ENCODE measurements around the gene PID1.
"Not testable (repeated sequence)": the region's sequence is repeated elsewhere in the genome, so short reads cannot be mapped to it uniquely, and the experiment has no call there.

Gene PID1

DNA sequence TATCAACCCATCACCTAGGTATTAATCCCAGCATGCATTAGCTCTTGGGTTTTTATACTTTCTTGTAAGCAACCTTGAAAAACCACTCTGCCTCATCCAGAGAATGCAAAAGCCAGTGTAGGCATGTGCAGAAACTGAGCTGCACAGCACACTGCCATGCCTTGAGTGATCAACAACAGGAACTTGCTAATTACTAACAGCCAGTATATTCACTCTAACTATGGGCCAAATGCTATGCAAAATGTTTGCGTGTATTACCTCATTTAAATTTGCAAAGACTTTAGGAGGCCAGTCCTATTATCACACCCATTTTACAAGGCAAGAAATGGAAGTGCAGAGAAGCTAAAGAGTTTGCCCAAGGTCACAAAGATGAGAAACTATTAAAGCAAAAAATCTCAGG, 169.8 kb downstream of the PID1 start:
- DNase-seq, result no peak

DNA sequence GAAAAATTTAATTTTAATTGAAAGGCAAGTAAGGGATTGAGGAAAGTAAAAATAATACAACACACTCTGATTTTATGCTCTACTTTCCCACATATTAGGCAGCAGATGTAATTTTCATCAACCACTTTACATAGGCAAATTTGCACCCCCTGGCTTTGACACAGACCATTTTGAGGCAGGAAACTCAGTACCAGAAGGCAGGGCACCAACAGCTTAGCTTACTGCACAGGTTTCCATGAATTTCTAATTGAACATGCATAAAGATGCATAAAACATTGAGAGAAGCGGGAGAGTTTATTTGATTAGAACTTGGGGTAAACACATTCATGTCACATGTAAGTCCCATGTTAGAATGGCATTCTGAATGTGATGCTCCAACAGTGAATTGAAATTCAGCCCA, 171.9 kb downstream of the PID1 start:
- DNase-seq, result no peak

- no peak for DNase-seq
Measured at GRCh38 chr2:229098801-229099200, 172.3 kb downstream of the PID1 start.

DNA sequence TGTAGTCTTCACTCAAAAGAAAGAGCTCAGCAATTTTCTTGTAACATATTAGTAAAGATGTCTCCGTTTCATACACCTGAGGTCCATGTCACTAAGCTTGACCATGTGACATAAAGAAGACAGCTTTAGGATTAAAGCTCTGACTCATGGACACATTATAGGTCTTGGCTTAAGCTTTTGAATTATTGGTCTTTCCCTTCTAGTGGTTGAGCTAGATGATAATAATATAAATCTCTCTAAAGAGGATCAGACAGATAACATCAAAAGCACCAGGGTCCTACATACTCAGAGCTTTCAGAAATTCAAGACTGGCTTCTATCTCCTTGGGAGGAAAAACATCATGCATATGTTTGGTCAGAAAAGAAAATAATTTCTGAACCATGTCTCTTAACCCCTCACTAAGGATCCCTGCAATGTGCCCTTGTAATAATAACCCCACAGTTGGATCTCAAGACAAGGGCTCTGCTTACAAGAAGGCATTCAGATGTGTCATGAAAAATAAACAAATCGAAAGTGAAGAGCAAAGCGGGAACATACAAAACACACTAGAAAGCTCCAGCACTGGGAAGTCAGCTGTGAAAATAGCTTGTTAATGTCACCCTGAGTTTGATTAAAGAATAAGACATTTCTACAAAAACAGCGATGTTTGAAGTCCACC, 174.5 kb downstream of the PID1 start:
- peak; percentile 36 for DNase-seq

DNA sequence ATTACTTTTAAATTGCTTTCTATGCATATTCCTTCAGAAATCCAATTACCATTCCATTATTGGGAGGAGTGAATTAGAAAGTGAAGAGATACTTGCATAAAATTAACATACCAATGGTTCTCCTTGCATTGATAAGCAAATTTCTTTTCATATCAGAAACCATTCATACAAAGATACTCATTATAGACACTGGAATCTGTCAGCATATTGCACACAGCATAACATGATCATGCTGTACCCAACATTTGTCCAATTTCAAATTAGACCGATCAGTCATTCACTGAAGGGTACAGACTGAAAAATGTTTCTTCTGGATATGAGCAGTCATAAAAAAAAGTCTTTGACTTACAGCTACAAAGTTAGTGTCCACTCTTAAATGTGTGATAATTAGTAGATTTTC, 175.6 kb downstream of the PID1 start:
- no peak for DNase-seq

- DNase-seq, result no peak
Measured at GRCh38 chr2:229090225-229090624, 180.9 kb downstream of the PID1 start.

DNA sequence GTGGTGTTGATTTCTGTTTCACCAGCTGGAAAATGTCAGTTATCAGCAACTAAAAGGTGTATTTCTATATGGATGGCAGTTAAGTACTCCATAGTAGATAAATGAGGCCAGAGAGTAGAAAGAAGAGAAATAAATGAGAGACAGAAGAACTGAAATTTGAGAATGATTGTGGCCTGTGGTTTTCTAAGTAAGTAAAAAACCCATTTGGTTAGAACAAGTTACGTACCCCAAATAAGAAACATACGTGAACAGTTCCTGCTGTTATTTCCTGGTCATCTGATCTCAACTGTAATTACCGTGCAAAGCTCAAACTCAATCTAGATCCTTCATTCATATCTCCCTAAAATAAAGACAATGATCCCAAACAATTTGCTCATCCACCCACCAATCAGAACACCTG, 181.3 kb downstream of the PID1 start:
- no peak for DNase-seq

GRCh38 chr2:229088966-229089700, 182.0 kb downstream of the PID1 start:
- DNase-seq, result no peak

- DNase-seq, result no peak
Measured at GRCh38 chr2:229088517-229088913, 182.6 kb downstream of the PID1 start.

- DNase-seq, result no peak
Measured at GRCh38 chr2:229087843-229088516, 183.1 kb downstream of the PID1 start.

GRCh38 chr2:229087267-229087666, 183.8 kb downstream of the PID1 start:
- DNase-seq, result no peak

DNA sequence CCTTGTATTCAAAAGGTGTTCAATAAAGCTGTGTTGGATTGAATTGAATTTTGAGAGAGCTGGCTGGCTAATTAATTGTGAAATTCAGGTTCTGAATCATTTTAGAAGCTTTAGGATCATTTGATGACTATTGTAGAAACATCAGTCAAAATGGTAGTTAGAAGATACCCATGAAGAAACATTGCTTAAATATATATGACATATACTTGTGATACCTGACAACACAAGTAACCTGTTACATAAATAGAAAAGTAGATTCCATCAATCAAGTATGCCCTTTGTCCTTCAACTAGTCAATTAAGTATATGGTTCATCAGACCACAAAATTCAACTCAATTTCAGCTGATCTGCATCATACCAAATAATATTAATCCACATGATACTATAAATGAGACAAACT, 185.6 kb downstream of the PID1 start:
- DNase-seq, result no peak

- no peak for DNase-seq
Measured at GRCh38 chr2:229084447-229084846, 186.6 kb downstream of the PID1 start.

DNA sequence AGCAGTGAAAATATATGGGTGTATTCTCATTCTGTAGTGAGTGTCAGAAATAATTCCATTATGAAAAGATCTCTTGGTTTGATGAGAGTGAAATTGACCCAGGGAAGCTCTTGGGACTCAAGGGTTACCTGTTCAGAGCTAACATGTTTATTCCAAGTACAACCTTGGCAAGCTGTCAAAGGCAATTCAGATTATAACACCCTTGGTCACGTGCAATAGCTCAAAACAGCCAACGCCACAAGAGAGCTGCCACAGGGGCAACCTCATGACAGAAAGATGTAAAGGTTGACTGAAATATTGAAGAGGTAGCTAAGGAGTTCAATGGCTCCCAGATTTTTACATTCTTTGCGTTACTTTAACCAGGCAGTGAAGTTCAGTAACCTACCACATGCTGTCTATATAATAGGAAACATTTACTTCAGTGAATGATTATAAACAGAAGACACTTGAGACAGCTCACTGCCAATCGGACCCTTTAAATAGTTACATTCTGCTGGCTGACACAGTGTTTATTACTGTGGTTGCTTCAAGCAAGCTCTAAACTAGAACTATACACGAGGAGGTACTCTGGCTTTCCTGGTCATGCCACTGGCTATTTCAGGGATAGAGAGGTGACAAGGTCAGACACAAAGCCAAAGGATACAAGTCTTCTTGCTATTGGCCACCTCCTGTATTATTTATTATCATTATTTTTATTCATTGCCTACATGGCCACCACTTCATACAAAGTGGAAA, 187.3 kb downstream of the PID1 start:
- DNase-seq, result peak; percentile 98

- DNase-seq, result peak; percentile 93
Measured at GRCh38 chr2:229081411-229081810, 189.7 kb downstream of the PID1 start.

GRCh38 chr2:229080172-229080571, 190.9 kb downstream of the PID1 start:
- DNase-seq, result no peak

DNA sequence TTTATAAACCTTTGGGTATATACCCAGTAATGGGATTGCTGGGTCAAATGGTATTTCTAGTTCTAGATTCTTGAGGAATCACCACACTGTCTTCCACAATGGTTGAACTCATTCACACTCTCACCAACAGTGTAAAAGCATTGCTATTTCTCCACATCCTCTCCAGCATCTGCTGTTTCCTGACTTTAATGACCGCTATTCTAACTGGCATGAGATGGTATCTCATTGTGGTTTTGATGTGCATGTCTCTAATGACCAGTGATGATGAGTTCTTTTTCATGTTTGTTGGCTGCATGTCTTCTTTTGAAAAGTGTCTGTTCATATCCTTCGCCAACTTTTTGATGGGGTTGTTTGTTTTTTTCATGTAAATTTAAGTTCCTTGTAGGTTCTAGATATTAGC, 194.2 kb downstream of the PID1 start:
- DNase-seq, result not testable (repeated sequence)

DNA sequence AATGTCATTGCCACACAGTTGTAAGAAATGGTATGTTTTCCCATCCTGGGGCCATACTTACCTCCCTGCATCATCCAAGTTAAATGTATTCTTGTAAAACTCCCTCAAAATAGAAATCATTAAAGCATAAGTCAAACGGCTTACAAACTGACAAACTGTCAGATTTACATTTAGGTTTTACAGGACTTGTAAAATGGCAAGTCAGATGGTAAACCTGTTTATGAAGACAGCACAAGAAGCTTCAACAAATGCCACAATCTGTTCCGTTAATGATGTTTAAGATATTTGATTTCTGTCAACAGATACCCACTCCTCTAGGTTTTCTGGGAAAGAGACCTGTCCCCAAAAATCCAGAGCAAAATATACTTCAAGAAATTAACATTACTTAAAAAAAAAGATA, 197.2 kb downstream of the PID1 start:
- DNase-seq, result no peak

DNA sequence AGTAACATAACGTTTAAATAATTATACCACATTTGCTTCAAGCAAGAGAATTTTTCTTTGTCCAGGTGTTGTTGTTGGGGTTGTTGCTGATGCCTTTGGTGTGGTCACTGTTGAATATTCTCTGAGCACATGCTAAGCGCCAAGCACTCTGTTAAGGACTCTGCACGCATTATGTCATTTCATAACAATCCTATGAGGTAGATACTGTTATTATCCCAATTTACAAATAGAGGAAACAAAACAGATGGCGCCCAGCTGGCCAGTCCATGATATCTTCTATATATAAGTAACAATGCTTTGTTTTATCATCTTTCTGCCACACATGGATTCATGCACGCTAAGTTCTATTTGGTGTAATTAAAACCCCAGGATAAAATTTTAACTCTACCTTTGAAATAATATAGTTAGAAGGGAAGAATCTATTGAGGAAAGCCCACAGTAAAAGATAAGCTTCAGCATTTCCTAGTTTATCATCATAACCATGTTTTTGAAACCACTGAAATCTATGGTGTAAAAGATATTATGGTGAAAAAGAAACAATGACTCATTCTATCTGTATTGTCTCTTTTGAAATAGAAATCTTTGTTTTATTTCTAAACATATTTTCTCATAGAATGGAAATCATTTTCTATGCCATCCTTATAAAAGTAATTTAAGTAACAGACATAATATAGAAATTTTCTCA, 199.7 kb downstream of the PID1 start:
- DNase-seq, result no peak

GRCh38 chr2:229066121-229066715, 204.9 kb downstream of the PID1 start:
- DNase-seq, result no peak

- DNase-seq, result no peak
Measured at GRCh38 chr2:229064749-229065148, 206.3 kb downstream of the PID1 start.

- DNase-seq, result no peak
Measured at GRCh38 chr2:229060147-229060546, 210.9 kb downstream of the PID1 start.
